DMS79 treated with DMSO at 0.1 percent for 48 hours (cell line): ENCODE data around the gene TMEM132A.
A peak's percentile ranks its signal among the peaks of the same experiment; 100 is the strongest.

ENCODE experiments used
- DNase-seq: peaks from one replicate; lab custom pipeline; 2025; lab: John Stamatoyannopoulos, UW

TMEM132A gene

GRCh38 chr11:60937144-60937527 is 12.9 kb downstream of the TMEM132A start:
- no peak for DNase-seq

GRCh38 chr11:60937811-60938210 is 13.6 kb downstream of the TMEM132A start:
- DNase-seq: no peak

GRCh38 chr11:60938500-60938899 is 14.2 kb downstream of the TMEM132A start:
- no peak for DNase-seq

GRCh38 chr11:60939301-60939700 is 15.0 kb downstream of the TMEM132A start:
- no peak for DNase-seq

- DNase-seq: no peak
Observed at GRCh38 chr11:60939855-60940254, 15.6 kb downstream of the TMEM132A start.

DNA sequence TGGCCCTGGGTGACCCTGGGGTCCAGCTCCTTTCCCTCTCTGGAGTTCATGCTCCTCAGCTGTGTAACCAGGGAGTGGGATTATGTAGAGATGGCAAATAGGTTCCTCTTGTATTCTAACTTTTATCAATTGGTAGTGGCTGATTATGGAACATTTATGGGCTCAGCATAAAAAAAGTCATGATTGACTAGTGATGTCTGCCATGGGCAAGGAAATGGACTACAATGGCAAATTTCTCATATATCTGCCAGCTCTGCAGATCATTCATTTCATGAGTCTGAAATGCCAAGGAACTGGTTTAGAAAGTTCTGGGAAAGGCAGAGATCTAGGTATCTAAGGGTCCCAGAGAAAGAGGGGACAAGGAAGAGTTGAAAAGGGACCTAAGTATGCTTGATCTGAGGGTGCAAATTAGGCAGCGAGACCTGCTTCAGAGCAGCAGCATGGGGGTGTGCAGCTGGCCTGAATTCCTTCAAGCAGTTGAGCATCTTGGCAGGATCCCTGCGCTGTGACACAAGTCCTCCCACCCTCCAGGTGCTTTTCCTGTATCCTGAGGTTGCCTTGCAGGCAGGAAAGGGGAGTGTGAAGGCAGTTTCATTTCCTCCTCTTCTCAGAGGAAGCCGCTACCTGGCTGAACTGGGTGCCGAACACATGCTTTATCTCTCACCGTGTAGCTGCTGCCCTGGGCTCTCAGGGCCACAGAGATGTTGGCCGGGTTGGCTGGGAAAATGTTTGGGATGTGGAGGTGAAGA is 17.3 kb downstream of the TMEM132A start:
- no peak for DNase-seq

DNA sequence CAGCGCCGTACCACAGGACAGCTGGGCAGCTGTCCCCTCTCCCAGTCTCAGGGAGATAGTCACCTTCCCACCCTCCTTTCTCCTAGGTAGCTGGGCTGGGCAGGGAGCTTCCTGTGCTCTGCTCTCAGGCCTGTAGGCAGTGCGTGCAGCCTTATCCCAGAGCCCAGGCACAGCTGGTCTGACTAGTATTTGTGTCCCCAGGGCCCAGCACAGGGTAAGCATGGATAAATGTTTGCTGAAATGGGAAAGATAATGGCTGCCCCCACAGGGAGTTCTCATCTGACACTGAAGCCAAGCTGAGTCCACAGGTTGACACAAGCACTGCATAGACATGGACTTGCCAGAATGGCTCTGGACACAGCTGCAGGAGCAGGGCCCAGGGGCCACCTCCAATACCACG is 18.0 kb downstream of the TMEM132A start:
- DNase-seq: no peak

- DNase-seq: peak; percentile 90
Observed at GRCh38 chr11:60942970-60943565, 18.8 kb downstream of the TMEM132A start.

DNA sequence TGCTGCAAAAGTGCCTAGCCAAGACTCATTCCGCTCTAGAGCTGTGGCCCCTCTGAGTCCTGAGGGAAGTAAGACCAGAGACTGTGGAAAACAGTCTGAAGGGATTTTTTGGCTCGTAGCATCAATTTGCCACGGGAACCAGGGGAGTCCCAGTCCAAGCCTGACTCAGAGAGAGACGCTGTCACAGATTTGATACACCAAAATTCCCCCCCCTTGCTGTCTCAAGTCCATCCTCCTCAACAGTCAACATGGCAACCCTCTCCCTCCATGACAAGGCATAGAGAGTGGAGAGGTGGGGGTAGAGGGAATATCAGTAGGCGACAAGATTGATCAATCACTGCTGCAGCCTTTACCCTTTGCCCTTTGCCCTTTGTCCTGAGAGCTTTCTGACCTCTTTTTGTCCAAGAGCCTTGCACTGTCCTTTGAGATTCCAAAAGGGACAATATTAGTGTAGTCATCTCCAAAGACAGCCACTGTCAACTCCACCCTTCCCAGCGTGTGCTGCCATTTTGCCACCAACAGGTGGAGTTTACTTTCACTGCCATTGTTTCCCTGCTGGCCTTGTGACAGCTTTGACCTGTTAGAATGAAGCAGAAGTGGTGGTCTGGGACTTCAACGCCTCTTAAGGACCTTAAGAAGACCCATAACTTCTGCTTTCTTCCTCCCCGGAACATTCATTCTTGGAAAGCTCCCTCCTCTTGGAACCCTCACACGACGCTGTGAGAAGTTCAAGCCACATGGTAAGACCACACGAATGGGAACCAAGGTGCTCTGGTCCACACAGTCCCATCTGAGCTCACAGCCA is 20.4 kb downstream of the TMEM132A start:
- DNase-seq: no peak

- DNase-seq: no peak
Observed at GRCh38 chr11:60945295-60945667, 21.0 kb downstream of the TMEM132A start.

GRCh38 chr11:60946601-60947264 is 22.5 kb downstream of the TMEM132A start:
- no peak for DNase-seq

GRCh38 chr11:60947700-60948099 is 23.4 kb downstream of the TMEM132A start:
- no peak for DNase-seq

GRCh38 chr11:60948250-60948649 is 24.0 kb downstream of the TMEM132A start:
- no peak for DNase-seq

GRCh38 chr11:60950024-60950423 is 25.8 kb downstream of the TMEM132A start:
- DNase-seq: no peak

DNA sequence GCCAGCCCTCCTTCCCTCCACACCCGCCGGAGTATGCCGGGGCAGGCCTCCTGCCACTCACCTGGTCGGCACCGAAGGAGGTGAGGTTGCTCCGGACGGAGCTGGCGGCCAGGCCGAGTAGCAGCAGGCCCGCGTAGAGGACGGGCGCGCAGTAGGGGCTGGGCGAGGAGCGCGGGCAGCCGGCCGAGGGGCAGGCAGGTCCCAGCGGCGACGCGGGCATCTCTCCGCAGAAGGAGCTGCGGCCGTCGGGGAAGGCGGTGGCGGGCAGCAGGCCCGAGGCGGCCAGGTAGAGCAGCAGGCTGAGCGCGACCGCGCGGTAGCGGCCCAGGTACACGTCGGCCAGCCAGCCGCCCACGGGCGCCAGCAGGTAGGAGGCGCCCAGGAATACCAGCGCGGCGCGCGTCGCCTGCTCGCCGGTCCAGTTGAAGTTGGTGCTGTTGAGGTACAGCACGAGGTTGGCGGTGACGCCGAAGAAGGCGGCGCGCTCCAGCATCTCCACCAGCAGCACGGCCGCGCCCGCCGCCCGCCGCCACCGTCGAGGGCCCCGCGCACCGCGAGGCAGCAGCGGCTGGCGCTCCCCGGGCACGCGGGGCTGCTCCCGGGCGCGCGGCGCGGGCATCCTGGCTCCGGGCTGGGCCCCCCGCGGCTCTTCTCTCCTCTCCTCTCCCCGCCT is 26.8 kb downstream of the TMEM132A start:
- DNase-seq: no peak

DNA sequence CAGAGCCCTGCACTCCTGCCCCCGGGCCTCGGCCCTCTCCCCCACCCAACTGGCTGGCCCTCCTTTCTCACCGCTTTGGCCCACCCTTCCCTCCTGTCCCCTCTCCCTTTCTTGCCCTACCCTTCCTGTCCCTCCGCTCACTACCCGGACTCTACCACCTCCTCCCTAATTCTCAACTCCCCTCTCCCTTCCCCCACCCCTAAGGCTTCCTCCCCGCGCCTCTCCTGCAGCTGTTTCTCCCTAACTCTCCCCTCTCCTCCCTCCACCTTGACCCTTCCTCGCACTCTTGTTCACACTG is 27.3 kb downstream of the TMEM132A start:
- DNase-seq: no peak

- no peak for DNase-seq
Observed at GRCh38 chr11:60951904-60952741, 27.9 kb downstream of the TMEM132A start, which contains the start of gene SLC15A3. Gene SLC15A3, minus strand, starts transcription at chr11:60952176. Its CDS starts 625 bp downstream, at chr11:60951551.

DNA sequence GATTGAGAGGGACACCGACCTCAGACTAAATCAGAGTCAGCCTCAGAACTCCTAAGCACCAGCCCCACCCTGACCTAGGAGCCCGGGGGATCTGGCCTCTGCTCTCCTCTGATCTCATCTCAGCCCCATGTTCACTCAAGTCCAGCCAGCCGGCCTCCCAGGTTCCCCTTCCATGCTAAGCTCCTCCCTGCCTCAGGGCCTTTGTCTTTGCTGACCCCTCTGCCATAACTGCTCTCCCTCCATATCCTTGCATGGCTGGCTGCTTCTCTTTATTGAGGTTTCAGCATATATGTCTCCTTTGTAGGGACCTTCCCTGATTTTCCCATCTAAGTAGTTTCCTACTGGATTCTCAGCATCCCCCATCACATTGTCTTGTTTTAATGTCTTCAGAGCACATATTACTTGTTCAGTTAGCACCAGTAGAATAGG is 28.5 kb downstream of the TMEM132A start:
- DNase-seq: no peak

DNA sequence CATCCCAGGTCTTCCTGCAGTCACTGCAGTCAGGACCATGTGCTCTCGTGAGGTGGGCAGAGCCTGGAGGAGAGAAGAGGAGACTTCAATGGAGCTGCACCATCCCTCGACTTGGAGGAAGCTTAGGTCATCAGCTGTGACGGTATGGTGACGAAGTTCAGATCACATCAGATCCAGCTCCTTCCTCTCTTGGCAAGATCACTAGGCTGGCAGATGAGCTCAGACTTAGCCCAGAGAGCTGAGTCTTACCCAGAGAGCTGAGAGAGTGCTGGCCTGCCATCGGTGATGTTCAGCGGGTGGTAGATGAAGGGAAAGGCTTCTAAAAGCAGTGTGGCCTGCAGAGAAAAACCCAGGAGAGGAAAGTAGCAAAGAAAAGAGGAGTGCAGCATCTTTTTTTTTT is 29.5 kb downstream of the TMEM132A start:
- no peak for DNase-seq

- no peak for DNase-seq
Observed at GRCh38 chr11:60954421-60954820, 30.2 kb downstream of the TMEM132A start.

GRCh38 chr11:60955571-60955970 is 31.3 kb downstream of the TMEM132A start:
- DNase-seq: peak; percentile 93
